GM21390 (cell line): Measurements from ENCODE around the gene ERN1.
"Not testable (repeated sequence)": the region's sequence is repeated elsewhere in the genome, so short reads cannot be mapped to it uniquely, and the experiment has no call there.

Experiments used
- ATAC-seq: cut with Tn5 transposase; IDR thresholded peaks from one replicate; pipeline ENCODE4 v1.9.1; 2021; ENCODE audit not compliant: unreplicated experiment

Gene ERN1

DNA sequence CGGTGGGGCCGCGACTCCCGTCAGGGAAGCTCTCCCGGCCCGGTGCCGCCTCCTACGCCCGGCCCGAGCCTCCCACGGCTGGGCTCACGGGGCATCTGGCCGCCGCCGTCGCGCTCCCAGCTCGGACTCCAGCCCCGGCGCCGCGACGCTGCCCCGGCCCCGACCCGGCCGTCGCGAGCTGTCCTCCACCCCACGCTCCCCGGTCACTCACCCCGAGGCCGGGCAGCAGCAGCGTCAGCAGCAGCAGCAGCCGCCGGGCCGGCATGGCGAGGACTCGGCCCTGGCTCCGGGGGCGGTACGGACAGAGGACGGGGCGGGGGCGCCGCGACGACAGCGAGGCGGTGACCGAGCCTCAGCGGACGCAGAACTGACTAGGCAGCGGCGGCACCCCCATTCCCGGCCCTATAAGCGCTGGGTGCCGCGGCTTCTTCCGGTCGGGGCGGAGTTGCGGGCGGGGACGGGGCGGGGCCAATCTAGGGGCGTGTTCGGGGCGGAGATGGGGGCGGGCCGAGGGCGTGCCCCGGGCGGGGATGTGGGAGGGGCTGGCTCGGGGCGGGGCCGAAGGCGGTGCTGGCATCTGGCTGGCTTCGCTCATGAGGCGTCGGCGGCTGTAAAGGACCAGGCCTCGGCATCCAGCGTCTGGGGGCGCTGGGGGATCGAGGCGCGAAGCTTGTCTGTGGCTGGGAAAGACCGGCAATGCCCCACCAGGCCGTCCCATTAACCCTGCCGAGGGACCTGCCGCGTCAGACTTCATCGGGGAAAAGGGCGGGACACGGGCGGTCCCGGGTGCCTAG lies at the start of gene ERN1:
ERN1 (minus strand) TSS at position 380 of the 794 bp plus-strand sequence; CDS start at position 265, 115 bp downstream.
- ATAC-seq = peak; percentile 75

DNA sequence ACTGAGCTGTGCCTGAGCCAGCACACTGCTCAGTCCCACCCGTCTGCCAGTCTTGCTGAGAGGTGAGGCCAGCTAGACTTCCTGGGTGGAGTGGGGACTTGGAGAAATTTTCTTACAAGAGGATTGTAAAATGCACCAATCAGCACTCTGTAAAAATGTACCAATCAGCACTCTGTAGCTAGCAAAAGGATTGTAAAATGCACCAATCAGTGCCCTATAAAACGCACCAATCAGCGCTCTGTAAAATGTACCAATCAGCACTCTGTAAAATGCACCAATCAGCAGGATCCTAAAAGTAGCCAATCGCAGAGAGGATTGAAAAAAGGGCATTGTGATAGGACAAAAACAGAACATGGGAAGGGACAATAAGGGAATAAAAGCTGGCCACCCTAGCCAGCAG lies 49.1 kb upstream of the ERN1 start:
- ATAC-seq = not testable (repeated sequence)

DNA sequence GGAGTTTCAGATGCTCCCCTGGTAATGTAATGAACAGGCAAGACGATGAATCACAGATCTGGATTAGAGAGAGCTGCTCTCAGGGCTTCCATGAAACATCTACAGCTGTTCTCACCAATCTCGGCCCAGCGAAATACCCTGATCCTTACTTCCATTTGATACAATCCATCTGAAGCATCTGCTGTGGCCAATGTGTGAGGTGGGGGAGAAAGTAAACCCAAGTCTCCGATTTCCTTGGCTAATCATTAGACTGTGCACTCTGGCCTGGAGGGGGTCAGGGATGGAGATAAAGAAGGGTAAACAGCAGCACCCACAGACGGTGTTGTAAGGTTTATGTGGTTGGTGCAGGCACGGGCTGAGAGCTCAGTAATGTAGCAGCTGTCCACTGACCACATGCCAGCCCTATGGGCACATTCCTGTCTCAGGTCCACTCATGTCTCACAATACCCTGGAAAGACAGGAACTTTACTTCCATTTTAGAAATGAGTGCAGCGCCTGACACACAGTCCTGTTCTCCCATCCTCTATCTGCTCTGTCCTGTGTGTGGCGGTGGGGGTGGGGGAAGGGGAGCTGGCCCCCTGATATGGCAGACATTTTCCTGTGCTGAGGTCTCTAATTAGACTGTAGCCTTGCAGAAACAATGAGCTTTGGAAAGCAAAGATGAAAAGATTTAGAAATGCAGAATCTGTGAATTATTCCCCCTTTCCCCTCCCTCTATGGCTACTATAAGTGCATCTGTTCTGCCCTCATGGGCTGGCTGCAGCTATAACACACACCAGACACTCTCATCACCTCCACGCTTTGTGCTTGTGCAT lies 48.3 kb upstream of the ERN1 start:
- no peak for ATAC-seq

DNA sequence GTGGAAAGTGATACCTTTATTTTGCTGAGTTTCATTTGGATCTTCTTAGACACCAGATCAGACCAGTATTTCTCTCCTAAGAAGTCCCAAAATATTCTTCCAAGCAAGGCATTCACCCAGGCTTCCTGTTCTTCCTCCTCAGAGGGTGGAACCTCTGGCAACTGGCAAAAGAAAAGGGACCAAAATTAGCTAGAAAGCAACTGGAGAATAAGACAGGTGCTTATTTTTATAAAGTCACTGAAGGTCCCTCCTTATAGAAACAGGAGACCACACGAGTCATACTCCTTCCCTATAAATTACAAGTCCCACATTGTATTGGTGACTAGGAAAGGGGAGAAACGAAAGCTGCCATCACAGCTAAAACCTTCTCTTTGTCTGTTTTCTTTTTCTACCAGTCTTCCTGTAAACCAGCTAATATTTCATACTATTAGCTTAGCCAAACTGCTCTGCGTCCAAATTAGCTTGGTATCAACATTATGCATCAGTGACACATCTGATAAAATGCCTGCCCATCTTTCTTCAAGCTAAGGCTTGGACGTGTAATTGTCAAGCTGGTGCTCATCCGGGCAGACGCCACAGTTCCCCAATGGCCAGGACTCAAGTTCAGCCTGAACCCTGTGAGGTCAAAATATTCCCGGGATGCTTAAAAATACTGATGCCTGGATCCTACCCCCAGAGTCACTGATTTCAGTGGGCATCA lies 47.5 kb upstream of the ERN1 start:
- ATAC-seq = no peak

DNA sequence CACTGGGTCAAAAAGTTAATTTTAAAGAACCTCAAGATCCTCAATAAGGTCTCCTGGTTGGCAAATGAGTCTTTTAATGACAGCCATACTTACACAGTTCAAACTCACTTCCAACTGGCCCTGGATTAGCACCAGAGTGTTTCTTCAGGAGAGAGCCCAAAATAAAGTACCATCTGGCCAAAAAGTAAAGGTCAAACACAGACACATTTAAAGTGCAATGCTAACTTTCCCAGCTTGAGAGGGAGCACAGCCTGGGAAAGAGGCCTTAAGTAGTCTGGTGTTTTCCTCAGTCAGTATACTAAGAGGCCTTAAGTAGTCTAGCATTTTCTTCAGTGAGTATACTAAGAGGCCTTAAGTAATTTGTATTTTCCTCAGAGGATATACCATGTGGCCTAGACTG lies 46.6 kb upstream of the ERN1 start:
- no peak for ATAC-seq

DNA sequence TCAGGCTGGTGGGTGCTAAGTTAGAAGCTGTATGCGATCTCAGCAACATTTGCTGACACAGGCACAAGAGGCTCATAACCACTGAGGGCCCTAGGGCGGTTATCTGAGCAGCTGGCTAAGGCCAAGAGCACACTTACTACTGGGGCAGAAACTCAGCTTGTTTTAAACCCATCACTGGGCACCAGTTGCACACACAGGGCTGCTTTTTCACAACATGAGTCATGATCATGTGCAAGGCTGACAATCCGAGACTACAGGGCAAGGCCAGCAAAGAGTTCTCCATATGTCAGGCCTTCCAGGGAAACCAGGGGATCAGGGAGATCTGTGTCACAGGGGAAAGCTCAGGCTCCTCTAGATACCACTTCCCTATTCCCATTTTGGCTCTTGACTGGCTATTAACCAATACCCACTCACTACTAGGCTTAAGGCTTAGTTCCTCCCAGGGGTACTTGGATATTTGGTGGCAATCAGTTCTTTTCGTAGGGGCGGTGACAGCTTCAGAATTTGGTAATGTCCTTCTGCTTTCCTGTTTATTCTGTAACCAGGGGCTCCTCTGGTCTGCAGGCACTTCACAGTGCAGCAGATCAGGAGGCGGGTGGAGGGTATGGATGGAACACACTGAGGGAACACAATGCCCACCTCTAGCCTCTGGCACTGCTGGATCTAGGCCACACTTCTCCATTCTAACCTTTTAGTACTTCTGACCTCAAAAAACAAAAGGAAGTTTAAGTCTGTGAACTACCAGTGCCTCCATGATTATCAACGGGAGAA lies 44.9 kb upstream of the ERN1 start:
- ATAC-seq = no peak

DNA sequence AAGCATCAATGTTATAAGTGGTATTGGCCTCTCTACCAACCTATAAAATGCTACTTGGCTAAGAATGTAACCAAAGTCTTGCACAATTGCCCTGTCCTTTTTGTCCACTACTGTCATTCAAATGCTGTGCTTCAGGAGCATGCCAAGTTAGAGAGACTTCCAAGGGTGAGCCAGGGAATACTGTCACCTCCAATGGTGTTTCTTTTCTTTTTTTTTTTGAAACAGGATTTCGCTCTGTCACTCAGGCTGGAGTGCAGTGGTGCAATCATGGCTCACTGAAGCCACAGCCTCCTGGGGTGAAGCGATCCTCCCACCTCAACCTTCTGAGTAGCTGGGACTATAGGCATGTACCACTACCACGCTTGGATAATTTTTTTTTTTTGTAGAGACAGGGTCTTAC lies 43.7 kb upstream of the ERN1 start:
- ATAC-seq = no peak

DNA sequence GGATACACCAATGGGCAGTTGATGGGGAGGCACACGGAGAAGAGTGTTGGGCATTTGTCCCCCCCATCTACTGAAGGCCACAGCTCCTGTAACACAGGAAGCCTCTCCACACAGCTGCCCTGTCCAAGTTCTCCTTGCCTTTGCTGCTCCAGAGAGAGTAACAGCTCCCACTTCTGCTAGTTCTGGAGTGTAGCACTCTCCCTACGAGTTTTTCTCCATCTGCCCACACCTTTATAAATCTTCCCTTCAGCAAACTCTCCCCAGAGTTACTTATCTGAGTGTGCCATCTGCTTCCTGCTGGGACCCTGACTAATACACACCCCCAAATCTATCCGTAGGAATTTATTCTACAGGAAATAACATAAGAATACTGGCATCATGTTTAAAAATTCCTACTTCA lies 42.6 kb upstream of the ERN1 start:
- no peak for ATAC-seq

DNA sequence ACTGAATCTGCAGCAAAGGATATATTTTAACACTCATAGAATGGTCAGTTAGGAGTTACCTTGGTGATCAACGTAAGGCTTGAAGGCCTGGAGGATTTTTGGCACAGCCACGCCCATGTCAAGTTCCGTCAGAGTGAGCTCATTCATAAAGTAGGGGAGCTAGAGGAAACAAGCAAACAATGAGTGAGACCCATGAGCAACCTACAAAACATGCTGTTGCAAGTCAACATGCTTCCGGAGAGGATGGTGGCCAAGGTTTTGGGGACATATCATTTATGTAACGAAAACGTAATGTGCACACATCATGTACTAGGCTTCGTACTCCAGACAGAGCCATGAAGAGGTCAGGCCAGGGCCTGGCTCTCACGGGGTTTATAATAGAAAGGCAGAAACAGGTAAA lies 41.1 kb upstream of the ERN1 start:
- ATAC-seq = no peak

DNA sequence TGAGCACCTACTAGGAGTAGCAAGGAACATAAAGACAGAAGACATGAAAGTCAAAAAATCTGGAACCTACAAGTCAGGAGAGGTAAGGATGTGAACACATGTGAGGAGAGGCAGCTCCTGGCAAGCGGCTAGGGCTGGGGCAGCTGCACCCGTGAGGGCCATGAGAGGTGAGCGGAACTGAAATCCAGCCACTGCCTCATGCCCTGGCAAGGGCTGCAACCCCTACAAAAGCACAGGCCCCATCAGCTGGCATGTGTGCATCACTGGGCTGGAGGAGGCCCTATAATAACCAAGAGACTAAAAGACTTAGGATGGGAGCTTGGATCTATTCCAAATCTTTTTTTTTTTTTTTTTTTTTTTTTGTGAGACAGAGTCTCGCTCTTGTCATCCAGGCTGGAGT lies 40.3 kb upstream of the ERN1 start:
- ATAC-seq = no peak

DNA sequence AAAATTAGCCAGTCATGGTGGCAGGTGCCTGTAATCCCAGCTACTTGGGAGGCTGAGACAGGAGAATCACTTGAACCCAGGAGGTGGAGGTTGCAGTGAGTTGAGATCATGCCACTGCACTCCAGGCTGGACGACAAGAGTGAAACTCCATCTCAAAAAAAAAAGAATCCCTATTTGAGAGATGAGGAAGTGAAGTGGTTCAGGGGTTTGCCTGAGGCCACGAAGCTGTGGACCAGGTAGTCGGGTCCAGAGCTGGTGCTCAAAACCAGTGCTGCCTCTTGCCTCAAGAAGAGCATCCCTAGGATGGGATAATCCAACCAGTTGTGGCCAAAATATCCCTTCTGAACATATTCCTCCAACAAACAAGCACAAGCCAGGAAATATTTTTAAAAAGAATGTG lies 37.7 kb upstream of the ERN1 start:
- ATAC-seq = not testable (repeated sequence)

DNA sequence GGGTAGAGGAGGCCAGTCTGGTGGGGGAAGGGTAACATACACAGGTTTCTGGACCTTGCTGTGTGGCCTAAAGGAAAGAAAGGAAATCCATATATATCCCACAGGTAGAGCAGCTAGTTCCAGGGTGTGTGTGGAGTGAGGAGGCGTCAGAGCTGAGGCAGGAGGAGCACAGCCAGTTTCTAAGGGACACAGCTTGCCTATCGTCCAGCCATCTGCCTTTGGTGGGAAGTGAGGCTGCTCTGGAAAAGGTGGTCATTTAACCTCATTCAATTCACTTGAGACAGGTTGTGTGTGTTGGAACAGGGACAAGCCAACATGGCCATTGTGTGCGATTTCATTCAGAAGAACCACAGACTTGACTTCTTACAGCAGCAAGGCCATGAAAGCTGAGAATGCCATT lies 36.9 kb upstream of the ERN1 start:
- no peak for ATAC-seq

DNA sequence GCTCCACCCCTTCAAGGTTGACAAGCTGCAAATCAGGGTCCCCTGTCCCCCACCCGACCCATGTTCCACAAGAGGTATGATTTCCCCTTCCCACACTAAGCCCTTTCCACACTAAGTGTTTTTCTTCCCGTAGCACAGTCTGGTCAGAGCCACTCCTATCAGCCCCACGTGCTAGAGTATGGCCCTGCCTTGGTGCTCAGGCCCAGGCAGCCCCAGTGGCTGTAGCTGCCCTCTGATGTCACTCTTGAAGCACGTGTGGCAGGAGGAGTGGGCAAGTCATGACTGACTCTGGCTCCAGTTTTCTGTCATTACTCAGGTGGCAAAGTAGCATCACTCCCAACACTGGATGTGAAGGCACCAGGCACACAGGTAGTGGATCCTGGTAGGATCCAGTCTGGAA lies 35.4 kb upstream of the ERN1 start:
- no peak for ATAC-seq

DNA sequence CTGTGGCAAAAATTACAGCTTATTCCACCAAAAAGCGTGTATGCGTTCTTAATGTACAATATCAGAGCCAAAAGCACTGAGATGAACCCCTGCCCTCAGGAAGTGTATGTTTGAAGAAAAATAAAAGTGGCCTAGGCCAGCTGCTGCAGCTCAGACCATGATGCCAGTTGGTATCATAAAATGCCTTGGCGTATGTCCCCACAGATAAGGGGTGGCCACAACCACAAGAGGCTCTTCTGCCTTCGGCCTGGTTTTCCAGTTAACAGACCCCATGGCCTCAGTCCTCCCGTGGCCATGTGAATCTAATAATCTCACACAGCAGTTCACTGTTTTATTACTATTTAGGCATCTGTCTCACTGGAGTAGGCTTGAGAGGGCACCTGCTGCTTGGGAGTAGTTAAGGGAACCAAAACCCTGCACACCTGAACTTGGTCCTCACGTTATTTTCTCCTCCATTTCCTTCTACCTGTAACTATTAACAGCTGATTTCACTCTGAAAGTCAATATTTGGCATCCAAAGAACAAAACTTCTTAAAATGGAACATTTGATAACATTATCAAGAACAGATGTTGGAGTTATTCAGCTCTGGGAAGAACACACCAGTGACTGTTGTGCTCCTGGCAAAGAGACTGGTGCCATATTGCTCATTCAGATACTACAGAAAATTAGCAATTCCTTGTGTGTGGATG lies 34.8 kb upstream of the ERN1 start:
- ATAC-seq = no peak

DNA sequence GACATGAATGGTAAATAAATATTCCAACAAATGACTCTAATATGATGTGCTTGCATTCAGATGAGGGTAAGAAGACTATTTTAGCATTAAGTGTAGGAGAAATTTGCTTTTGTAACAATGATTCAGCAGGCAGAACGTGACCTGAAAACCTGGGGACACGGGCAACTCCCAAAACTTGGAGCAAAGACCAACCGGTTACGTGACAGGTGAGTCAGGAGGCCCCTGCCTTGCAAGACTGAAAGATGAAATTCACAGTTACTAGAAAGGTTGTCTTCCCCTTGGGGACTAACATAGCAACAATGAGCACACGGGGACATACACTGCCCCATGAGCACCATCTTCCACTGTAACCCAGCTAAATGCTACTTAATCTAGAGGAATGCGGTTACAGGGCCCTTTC lies 33.5 kb upstream of the ERN1 start:
- ATAC-seq = no peak

DNA sequence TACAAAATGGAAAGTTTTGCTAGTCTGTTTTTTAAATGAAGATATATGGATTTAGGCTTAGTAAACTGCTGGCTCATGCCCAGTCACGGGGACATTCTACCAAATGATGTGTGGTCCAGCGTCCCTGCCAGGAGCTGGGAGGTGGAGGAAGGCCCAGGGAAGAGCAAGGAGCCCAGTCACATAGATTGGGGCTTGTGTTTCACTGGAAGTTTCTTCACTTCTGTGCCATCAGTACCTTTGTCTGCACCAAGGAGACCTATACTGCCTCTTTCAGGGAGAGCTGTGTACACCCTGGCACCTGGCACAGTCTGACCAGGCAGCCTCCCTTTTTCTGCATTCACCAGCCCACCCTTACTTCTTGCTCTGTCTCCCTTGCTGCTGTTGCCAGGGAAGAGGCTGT lies 32.6 kb upstream of the ERN1 start:
- no peak for ATAC-seq

DNA sequence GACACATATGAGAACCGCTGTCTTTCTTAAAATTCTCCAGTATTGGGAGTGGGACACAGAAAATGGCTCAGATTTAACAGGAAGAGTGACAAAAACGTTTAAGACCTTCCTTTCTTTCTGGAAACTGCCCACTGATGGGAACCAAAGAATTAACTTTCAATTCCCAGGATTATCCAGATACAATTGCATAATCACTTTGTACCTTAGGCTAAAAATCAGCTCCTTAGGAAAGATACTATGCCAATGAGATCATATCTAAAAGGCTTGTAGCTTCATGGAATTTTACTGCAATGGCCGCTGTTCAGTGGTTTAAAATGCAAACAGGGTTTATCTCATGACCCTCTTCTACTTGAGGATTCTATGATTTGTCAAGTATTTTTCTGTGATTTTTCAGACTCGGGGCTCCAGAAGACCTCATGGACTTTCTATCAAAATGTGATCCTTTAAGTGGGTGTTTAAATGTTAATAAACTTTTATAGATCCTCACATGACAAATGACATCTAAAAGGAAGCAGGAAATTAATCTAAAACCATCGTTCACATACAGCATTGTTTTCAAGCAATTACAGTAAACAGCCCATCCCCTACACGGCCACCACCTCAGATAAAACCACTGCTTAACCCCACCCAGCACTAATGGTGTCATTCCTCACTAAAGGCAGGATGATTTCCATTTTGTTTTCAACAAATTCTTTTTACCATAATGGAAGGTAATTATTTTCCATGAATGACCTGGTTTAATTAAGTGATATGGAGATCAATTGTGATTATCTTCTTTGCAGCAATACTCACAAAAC lies 31.6 kb upstream of the ERN1 start:
- no peak for ATAC-seq

DNA sequence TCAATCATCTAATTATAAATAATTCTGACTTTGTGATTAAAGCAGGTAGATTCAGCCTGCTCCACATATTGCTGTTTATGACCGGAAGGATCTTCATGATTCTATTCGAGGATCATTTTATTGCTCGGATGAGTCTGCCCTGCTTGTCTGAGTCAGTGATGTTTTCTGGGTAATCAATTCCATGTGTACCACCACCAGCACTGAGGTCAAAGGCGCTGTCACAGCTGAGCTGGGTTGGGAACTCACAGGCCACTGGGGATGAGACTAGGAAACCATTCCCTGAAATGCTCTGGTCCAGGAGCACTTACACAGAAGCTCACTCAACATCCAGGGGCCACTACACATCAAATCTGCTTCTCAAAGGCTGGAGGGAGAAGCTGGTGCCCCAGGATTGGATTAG lies 30.4 kb upstream of the ERN1 start:
- ATAC-seq = no peak

DNA sequence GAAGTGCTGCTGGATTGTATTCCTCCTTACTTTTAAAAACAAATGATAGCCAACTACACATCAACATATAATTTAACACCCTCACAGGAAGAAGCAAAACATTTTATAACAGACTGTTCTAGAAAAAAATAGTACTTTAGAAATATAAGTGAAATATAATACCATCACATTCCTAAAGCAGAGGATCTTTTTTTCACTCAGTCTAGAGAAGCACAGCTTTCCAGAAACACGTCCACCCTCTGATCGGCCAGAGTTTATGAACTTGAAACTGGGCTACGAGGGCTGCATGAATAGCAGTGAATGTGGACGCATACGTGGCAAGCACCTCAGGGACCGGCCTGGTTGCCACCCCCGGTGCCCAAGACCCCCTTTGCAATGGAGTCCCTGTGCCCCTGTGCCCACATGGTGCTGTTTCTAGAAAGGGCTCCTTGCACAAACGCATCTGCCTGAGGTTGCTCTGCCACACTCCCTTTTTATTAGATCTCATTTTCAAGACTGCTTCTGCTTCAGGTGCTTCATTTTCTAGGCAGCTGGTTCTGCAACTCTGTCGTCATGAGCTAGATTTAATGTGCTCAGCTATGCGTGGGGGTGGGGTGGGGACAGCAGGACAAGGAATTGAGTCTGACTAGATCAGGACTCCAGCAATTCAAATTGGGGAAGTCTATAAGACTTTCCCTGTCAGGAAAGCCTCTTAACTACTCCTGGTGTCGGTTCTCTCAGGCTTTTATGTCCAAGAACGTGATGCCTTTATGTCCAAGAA lies 29.1 kb upstream of the ERN1 start:
- no peak for ATAC-seq
